Urothelium cell line (cell line): ENCODE data around the gene FBF1.

Experiments used
- DNase-seq: peaks from one replicate; pipeline ENCODE4 v3.0.0; 2011; ENCODE audit warnings: low spot score, mixed read lengths
- FAIRE-seq: peaks from 2 replicates; lab custom pipeline; 2011; peaks lifted over from hg19 to GRCh38; lab: Jason Lieb, UNC

The FBF1 gene

GRCh38 chr17:75917141-75917916 lies 23.5 kb downstream of the FBF1 start:
- DNase-seq (no peak), FAIRE-seq (no peak)

- FAIRE-seq = no peak
- DNase-seq = no peak
These were observed 25.6 kb downstream of the FBF1 start for GRCh38 chr17:75915268-75915667.

- FAIRE-seq (no peak), DNase-seq (no peak)
These were observed 26.1 kb downstream of the FBF1 start for GRCh38 chr17:75914643-75915267.

GRCh38 chr17:75913537-75914210 lies 27.2 kb downstream of the FBF1 start:
- FAIRE-seq (no peak), DNase-seq (no peak)

GRCh38 chr17:75910699-75911098 lies 30.1 kb downstream of the FBF1 start:
- FAIRE-seq (no peak), DNase-seq (no peak)

- no peak for FAIRE-seq
- DNase-seq = no peak
These were observed 31.0 kb downstream of the FBF1 start for GRCh38 chr17:75909812-75910274.

- DNase-seq (no peak), FAIRE-seq (no peak)
These were observed 31.6 kb downstream of the FBF1 start for GRCh38 chr17:75909051-75909811.

- FAIRE-seq = no peak
These were observed 32.6 kb downstream of the FBF1 start for GRCh38 chr17:75908201-75908600.

GRCh38 chr17:75906143-75906884 lies 34.5 kb downstream of the FBF1 start:
- peak; percentile 44 for FAIRE-seq
- no peak for DNase-seq

More at GRCh38 chr17:75908201-75908600, 32.6 kb downstream of the FBF1 start:
- DNase-seq = no peak

GRCh38 chr17:75904749-75905521 lies 35.9 kb downstream of the FBF1 start, which contains the start of gene MRPL38:
TSS of gene MRPL38 (minus strand) at chr17:75904884. CDS start at chr17:75904875, 9 bp downstream.
- FAIRE-seq (peak; percentile 92), DNase-seq (peak; percentile 100)

GRCh38 chr17:75902406-75902805 lies 38.4 kb downstream of the FBF1 start:
- DNase-seq (no peak), FAIRE-seq (no peak)

- DNase-seq (no peak), FAIRE-seq (peak; percentile 52)
These were observed 39.1 kb downstream of the FBF1 start for GRCh38 chr17:75901727-75902126.

- DNase-seq (no peak), FAIRE-seq (no peak)
These were observed 39.9 kb downstream of the FBF1 start for GRCh38 chr17:75900691-75901533.

- DNase-seq (no peak), FAIRE-seq (no peak)
These were observed 40.9 kb downstream of the FBF1 start for GRCh38 chr17:75899767-75900468.

GRCh38 chr17:75899353-75899752 lies 41.5 kb downstream of the FBF1 start:
- DNase-seq (no peak), FAIRE-seq (no peak)

GRCh38 chr17:75898791-75899190 lies 42.1 kb downstream of the FBF1 start:
- DNase-seq = no peak
- FAIRE-seq = no peak

GRCh38 chr17:75898065-75898464 lies 42.8 kb downstream of the FBF1 start:
- no peak for DNase-seq
- FAIRE-seq = no peak
